Dedifferentiated amniotic fluid mesenchymal stem cell (primary cell): Measurements from ENCODE around the gene PPFIA1.
"Not testable (repeated sequence)": the region's sequence is repeated elsewhere in the genome, so short reads cannot be mapped to it uniquely, and the experiment has no call there.

ENCODE experiments used
- DNase-seq: peaks from one replicate; pipeline ENCODE4 v3.0.0-alpha.2; 2016; ENCODE audit errors: extremely low spot score

Gene PPFIA1

DNA sequence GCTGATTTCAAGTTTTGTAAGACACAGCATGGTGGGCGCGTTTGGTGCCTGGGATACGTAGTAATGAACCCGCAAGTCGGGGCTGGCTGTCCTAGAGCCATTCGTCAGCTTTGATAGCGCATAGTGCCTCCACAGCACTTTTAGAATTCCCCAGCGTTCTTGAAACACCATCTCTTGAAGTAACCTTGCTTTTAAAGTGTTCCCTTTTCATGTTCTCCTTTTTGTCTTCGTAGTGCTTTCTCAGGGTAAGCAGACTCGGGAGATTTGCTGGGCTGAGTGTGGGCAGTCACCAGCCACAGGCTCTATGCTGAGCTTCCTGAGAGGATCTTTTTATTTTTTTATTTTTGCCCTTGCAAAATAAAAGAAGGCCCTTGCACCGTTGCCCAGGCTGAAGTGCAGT is 88.3 kb downstream of the PPFIA1 start:
- DNase-seq, result no peak

DNA sequence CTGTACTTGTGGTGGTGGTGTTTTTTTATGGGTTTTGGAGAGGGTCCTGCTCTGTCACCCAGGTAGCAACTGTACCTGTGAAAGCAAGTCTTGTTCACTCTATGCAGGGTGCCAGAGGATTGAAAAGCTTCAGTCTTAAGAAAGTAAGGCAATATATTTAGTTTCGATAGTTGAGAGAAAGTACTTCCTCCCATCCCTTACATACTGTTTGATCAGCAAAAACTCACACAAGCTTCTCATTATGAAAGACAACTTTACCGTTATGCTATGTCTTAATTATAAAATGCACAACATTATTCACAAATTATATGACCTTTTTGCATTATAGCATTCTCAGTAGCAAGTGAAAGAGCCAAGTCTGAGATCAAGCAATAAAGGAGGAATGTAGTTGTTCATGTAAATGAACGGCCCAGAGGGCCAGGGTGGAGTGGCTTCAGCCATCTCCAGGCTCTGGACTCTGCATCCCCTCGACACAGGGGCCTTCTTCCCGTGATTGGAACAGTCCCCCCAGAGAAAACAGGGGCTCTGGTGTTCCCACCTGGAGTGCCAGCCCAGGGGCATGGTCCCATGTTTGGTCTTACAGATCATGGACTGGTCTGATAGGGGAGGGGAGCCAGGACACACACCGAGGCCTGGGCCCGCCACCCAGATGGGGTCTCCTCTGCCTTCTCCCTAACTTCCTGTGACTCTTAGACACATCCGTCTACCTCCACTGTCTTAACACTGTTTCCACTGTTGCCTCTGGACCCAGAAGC is 89.1 kb downstream of the PPFIA1 start:
- no peak for DNase-seq

DNA sequence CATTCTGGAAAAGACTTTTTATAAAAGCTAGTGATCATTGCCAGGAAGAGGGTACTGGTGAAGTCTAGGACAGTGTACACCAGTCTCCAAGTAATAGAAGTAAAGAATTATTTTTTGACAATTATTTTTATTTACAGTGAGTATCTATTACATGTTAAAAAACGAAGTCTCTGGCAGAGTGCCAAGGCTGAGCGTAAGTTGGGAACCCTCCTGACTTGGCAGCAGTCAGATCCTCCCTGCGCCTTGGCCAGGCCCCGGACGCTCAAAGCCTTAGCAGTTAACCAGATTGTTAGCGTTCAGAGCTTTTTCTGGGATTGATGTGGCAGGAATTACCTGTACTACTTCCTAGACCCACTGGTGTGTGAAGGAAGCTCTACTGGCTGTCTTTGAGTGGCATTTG is 89.7 kb downstream of the PPFIA1 start:
- no peak for DNase-seq

DNA sequence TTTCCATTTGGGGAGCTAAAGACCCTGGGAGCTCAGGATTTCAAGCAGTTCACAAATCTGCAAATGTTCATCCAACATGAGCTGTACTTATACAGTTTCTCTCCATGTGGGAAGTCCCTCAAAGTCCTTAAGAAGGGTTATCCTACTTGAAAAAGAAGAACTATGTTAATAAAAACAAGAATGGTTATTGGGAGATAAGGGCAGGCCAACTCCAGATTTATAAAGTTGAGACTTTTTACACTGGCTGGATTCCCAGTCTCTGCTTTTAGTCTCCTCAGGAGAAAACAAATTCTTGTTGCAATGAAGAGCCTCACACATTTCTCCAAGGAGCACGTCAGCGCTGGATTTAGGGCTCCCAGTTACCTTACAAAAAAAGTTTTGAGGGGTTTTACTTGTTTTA is 93.7 kb downstream of the PPFIA1 start:
- DNase-seq, result no peak

DNA sequence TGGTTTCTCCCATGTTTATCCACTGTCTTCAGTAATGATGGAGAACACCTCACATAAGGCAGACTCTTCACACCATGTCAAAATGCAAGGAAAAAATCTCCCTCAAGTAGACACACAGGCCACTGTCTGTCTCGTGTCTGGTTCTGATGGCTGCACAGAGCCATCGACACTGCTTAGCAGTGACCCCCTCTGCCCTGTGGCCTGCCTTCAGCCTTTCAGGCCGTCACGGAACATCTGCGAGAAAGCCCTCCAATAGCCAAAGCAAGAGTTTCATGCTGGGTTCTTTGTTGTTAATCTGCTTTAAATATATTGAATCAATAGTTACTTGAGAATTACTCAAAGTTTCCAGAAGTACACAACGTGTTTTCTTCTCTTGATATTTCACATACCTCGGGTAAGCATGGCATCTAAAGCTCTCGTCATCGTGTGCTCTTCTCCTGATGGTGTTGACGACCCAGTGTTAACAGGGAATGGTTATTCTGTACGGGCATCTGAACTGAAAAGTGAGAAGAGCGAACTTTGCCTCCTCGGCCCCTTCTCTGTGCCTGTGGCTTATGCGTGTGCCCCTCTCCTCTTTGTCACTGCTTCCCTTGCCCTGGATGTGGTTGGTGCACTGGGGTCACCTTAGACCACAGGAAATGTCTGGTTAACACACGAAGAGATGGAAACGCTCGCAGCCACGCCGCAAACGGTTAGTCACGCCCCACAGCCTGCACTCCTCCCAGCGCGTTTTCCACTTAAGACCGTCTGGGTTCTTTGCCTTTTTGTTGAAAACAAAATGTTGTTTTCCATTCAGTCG is 94.5 kb downstream of the PPFIA1 start:
- DNase-seq, result no peak

DNA sequence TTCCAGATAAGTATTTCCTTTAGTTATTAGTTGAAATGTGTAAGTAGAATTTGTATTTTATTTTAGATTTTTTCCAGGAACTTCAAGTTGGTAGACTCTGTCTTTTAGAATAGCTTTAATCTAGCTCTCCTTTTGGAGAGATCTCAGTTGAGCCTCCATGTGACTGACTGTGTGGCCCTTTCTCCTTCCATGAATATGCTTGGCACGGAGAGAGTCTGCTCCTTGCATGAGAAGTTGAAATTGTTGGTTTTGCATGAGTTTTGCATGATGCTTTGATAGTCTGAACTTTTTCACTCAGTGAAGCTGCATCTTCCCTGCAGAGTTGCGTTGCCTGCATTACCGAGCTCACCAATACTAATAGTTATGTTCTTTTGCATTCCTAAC is 95.0 kb downstream of the PPFIA1 start:
- DNase-seq, result no peak

DNA sequence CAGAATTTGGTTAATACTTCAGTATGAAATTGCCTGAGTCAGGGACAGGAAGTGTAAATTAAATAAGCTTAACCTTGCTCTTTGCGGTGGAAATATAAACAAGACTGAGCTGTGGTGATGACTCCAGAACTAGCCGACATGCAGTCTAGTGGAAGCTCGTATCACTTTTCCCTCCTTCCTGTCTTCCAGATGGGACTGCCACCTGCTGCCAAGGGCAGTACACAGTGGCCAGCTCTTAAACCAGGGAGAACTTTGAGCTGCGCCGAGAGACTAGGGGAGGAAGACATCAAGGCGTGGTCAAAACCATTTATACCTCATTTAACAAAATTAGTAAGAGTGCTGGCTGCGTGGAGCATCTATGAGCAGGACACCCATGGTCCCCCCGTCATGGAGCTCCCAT is 96.6 kb downstream of the PPFIA1 start:
- no peak for DNase-seq

DNA sequence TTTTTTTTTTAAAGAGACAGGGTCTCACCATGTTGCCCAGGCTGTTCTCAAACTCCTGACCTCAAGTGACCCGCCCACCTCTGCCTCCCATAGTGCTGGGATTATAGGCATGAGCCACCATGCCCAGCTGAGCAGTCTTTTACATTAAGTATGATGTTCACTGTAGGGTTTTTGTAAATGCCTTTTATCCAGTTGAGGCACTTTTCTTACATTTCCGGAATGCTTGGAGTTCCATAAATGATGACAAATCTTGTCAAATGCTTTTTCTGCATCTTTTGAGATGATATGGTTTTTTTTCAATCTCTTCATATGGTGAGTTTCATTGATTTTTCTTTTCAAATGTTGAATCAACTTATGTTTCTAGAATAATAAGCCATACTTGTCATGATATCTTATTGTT is 98.5 kb downstream of the PPFIA1 start:
- no peak for DNase-seq

DNA sequence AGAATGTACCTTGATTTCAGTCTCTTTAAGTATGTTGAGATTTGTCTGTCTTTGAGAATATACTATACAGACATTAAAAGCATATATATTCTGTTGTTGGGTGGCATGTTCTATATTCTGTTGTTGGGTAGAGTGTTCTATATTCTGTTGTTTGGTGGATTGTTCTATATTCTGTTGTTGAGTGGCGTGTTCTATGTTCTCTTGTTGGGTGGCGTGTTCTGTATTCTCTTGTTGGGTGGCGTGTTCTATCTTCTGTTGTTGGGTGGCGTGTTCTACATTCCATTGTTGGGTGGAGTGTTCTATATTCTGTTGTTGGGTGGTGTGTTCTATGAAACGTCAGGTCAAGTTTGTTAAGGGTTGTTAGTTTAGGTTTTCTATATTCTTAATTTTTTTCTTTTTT is 100.8 kb downstream of the PPFIA1 start:
- no peak for DNase-seq

DNA sequence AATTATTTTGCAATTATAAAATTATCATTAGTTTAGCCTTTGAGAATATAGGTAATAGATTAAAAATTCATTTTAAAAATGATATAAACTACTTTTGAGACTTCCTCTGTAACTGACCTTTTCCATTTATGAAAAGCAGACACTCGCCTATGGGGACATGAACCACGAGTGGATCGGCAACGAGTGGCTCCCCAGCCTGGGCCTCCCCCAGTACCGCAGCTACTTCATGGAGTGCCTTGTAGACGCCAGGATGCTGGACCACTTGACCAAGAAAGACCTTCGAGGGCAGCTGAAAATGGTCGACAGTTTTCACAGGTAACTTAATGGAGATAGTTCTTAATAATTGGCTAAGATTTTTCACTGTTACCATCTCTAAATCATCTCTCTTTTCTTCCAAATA is 101.6 kb downstream of the PPFIA1 start:
- no peak for DNase-seq

DNA sequence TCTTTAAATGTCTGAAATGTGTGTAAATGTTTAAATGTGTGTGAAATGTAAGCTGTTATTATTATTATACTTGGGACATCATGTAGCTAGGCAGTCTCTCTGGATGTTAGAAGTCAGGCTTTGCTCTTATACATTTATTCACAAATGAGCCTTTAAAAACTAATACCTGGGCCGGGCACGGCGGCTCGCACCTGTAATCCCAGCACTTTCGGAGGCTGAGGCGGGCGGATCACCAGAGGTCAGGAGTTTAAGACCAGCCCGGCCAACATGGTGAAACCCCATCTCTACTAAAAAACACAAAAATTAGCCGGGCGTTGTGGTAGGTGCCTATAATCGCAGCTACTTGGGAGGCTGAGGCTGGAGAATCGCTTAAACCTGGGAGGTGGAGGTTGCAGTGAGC is 106.1 kb downstream of the PPFIA1 start:
- no peak for DNase-seq

DNA sequence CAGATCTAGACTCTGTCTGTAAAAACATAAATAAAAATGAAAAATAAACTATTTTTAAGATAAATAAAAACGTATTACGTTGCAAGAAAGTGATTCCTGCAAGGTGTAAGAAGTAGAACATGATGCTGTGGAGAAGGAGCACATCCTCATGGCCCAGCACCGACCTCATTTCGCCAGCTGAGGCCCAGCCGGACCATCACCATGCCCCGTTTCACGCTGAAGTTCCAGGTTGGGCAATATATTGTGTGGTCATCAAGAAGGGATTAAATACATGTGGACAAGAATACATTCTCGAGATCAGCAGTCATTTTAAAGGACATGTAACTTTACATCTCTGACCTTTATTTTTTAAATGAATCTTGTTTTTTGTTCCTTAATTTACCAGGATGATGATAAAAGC is 107.2 kb downstream of the PPFIA1 start:
- DNase-seq, result no peak

DNA sequence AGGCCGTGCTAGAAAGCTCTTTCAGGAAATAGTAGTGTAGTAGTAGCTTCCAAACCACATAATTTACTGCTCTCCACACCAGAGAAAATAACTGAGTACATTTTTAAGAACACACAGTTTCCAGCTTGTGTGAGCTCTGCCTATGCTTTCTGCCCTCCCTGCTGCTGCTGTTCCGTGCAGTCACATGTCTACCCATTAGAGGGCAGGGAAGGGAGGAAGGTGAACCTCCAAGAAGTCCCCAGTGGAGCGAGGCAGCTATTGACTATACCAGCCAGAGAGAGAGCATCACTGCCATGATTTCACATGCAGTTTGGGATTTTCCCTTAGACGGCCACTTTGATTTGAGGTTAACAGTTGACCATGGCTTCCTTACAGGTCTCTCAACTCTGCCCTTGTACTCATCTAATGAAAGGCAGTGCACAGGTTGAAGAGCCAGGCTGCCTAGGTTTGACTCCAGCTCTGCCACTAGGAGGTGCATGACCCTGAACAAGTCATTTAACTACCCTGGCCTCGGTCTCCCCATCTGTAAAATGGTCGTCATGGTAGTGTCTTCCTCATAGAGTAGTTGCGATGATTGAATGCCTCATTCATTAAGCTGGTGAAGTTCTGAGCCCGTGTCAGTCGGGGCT is 108.1 kb downstream of the PPFIA1 start:
- DNase-seq, result no peak

DNA sequence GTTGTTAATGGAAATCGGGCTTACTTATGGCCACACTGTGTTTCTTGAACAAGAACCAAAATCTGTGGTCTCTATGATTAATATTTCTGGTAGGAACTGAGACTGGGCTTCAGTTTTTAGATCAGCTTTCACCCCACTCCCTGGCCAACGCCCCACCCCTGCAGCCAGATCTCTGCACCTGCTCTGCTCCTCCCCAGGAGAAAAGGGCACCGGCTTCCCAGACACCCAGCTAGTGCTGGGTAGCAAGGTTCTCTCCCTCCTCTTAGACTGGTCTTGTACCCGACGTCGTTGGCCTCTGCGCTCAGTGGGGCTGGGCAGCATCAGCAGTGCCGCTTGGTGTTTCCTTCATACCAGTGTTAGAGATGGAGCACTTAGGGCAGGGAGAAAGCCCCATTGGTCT is 110.9 kb downstream of the PPFIA1 start:
- no peak for DNase-seq

DNA sequence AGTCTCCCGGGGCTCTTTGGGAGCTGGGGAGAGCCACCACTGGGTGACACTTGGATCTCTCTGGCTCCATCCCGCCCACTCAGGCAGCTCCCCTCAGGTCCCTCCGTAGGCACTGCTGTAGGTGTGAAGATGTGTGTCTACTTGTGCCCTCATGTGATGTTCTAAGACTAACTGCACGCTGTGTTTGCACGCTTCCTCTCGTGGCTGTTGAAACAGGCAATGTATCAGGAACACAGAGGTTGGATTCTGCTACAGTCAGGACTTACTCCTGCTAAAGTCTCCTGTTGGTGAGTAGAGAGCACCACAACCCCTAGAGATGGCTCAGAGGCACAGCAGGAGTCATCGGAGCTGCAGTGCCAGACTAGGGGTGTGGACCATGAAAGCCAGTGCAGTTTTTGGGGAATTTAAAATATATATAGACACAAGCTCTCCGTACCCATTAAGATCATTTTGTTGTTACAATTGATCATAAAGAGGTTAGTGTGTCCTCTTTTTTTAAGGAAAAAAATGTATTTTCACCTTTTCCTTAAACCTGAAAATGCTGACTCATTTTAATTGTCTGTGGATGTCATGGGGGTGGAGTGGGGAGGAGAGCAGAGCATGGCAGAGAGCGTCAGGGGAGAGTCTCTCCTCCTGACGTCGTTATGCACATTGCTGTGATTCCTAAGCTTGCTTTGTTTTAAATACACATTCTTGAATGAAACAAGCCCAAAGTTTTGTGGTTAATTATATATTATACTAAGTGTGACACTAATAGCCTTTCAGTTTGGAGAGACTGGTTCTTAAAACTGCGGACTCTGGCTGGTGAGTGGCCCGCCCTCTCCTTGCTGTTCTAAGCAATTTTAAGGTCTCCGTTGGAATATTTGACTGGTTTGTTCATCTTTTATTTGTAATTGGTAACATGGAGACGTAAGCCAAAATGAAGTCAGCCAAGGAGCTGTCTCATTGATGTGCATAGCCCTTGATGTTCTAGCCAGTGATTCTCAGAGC is 111.7 kb downstream of the PPFIA1 start:
- peak; percentile 53 for DNase-seq

DNA sequence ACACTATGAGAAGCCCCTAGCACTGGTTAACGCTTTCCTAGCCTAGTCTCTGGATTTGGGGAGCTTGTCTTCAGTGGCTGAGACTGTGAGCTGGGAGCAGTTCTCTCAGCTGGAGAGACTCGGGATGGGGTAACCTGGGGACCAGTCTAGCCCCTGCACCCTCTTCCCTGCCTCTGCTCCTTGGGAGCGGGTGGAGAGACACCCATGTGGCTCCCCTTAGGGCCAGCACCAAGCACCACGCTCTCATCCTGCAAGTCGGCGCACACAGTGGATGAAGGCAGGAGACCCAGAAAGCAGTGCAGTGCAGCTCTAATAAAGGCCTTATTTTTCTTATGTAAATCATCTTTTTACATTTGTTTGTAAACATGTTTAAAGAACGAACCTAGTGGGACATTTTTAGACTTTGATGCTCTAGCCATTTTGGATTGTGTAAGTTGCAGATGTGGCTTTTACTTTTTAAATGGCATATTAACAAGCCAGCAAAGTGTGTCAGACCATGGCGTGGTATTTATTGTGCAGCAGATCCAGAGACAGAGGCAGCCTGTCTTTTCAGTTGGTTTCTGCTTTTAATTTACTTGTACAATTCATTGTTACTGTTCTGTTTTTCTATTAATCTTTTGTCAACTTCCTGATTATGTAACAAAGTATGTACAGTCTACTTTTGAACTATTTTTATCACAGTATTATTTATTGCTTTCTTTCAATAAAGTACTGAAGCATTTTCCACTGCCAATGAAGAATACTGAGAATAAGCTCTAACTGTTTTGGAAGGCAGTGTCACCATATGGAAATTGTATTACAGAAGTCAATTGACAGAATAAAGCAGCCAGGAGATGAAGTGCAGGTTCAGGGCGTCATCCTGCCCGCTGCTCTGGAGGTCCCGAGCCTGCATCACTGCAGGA is 113.4 kb downstream of the PPFIA1 start:
- no peak for DNase-seq

DNA sequence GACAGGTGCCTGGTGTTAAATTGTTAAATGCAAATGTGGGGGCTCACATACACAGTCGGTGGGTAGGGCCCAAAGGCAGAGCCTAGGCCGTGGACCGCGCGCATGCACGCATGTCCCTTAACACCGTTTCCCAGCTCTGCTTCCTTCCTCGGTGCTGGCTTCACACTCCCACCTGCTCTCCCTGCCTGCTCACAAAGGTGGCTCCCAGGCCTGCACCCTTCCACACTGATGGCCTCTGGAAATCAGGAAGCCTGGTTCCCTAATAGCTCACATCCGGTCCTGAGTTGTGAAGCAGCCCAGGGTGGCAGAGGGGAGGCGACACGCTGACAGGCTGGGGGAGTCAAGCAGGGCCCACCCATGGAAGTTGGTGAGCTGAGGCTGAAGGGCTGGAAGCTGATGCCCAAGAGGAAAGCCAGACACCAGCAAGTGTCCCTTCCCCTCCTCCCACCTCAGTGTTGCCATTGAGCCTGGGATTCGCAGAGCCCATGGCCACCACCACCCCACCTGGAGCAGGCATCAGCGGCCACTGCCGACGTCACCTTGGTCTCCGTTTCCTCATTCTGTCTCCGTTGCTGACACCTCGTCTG is 114.2 kb downstream of the PPFIA1 start:
- no peak for DNase-seq

DNA sequence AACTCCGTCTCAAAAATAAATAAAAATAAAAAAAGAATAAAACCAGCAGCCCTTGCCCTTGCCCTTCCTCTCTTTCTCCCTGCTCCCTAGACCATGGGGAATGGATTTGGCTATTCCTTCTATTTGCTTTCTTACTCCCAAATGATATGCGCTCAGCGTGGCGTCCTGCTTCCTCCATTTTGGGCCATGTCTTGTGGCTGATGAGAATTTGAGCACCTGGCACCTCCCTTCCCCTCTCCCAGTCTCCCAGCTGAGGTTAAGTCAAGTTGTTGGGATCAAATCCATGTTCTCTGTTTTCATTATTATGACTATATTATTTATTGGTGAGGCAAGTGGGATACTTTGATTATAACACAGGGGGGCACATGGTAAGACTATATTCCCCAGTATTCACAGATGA is 117.1 kb downstream of the PPFIA1 start:
- no peak for DNase-seq

DNA sequence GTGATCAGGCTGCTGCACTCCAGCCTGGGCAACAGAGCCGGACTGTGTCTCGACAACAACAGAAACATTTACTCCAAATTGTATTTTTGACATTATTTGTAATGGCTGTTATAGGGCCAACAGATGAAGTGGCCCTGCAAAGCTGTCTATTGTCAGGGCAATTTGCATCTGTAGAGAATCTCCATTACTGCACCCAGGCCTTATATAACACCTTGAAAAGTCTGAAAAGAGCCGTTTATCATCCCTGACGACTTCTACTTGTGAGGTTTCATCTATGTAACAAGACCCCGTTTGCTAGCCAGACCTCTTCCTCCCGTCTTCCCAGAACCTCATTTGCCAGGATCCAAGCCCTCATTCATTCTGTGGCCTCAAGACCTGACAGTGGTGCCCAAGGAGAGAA is 118.7 kb downstream of the PPFIA1 start:
- no peak for DNase-seq

DNA sequence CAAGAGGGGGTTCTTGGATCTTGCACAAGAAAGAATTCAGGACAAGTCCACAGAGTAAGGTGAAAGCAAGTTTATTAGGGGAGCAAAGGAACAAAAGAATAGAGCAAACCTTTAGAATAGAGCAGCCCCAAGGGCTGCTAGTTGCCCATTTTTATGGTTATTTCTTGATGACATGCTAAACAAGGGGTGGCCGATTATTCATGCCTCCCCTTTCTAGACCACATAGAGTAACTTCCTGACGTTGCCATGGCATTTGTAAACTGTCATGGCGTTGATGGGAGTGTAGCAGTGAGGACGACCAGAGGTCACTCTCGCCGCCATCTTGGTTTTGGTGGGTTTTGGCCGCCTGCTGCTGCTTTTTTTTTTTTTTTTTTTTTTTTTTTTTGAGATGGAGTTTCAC is 120.4 kb downstream of the PPFIA1 start:
- not testable (repeated sequence) for DNase-seq
